Endothelial cell of umbilical vein (primary cell): Measurements from ENCODE around the gene COL23A1.

Source experiments
- CTCF ChIP-seq, 2 donors: IDR thresholded peaks; 1 replicate in 1 of 2; 2 replicates in 1 of 2; pipeline ENCODE4 v1.5.1; 2011; ENCODE audit warnings: low read length in 2 of 2, mild to moderate bottlenecking in 2 of 2, moderate library complexity in 2 of 2, control low read depth in 1 of 2, inconsistent platforms in 1 of 2, low read depth in 1 of 2; ENCODE audit not compliant: insufficient read depth in 1 of 2; ENCODE audit errors: extremely low read depth in 1 of 2
- EZH2 ChIP-seq: IDR thresholded peaks from 2 replicates; pipeline ENCODE4 v1.6.1; 2012; ENCODE audit warnings: borderline replicate concordance, low read depth, mild to moderate bottlenecking, moderate library complexity, low read length, inconsistent platforms; ENCODE audit not compliant: severe bottlenecking
- FOS ChIP-seq: IDR thresholded peaks from 2 replicates; pipeline ENCODE4 v1.6.1; 2011; ENCODE audit warnings: mild to moderate bottlenecking, low read length, moderate library complexity, borderline replicate concordance; ENCODE audit not compliant: insufficient read depth
- JUN ChIP-seq: IDR thresholded peaks from 2 replicates; pipeline ENCODE4 v1.6.1; 2011; ENCODE audit warnings: borderline replicate concordance, low read depth; ENCODE audit not compliant: insufficient read length, insufficient read depth
- MYC ChIP-seq: IDR thresholded peaks from one replicate; pipeline ENCODE4 v1.6.1; 2011; ENCODE audit warnings: mild to moderate bottlenecking, low read depth, low read length
- POLR2A ChIP-seq: IDR thresholded peaks from 2 replicates; pipeline ENCODE4 v1.6.1; 2012; ENCODE audit warnings: low read depth, mild to moderate bottlenecking, control low read depth, low read length
- POLR2AphosphoS5 ChIP-seq: IDR thresholded peaks from 2 replicates; pipeline ENCODE4 v1.6.1; 2012; ENCODE audit warnings: low read depth, mild to moderate bottlenecking, control low read depth, low read length, moderate library complexity; ENCODE audit not compliant: insufficient read depth
- TF ChIP-seq, protein P1 (sequence below): IDR thresholded peaks from 2 replicates; pipeline ENCODE4 v1.6.1; 2011; ENCODE audit not compliant: insufficient read depth, insufficient read length

- TF ChIP-seq POLR2AphosphoS5 = no peak
- no peak for TF ChIP-seq CTCF (IDR thresholded peaks at IDR 0.05; ENCODE audit: extremely low read depth in 1 of 2, insufficient read depth in 1 of 2, low read depth in 1 of 2, low read length in 2 of 2)
- no peak for TF ChIP-seq POLR2A
- TF ChIP-seq JUN = no peak
- TF ChIP-seq EZH2 = no peak
- TF ChIP-seq, protein P1, sequence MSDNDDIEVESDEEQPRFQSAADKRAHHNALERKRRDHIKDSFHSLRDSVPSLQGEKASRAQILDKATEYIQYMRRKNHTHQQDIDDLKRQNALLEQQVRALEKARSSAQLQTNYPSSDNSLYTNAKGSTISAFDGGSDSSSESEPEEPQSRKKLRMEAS = no peak
- TF ChIP-seq FOS = no peak
- no peak for TF ChIP-seq MYC
These were observed 185.2 kb downstream of the COL23A1 start for GRCh38 chr5:178404987-178405386.
